ENCODE results near the gene SLC25A41.

The SLC25A41 gene

GRCh38 chr19:6433663-6434062 is at the start of gene SLC25A41:
SLC25A41 (minus strand) TSS chr19:6433763; CDS start chr19:6433693, 70 bp downstream.
- DNase-seq (ENCODE audit: low read depth): no peak

DNA sequence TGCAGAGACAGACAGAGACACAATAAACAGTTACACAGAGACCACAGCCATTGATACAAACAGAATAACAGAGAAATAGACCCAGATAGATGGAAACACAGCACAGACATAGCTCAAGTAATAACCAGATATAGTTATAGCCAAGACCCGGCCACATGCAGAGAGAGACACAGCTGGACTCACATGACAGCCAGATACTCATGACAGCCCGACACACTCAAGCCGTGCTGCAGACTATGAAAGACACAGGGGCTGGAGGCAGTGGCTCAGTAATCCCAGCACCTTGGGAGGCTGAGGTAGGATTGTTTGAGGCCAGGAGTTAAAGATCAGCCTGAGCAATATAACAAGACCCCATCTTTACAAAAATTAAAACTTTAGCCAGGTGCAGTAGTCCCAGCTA is 49.7 kb upstream of the SLC25A41 start:
- no peak for DNase-seq (ENCODE audit: low read depth)

DNA sequence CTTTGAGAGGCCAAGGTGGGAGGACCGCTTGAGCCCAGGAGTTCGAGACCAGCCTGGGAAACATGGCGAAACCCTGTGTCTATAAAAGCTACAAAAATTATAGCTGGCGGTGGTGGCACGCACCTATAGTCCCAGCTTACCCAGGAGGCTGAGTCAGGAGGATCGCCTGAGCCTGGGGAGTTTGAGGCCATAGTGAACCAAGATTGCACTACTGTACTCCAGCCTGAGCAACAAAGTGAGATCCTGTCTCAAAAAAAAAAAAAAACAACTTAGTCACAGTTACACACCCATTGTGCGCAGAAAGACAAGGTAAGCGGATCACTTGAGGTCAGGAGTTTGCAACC is 48.8 kb upstream of the SLC25A41 start:
- no peak for DNase-seq (ENCODE audit: low read depth)

- DNase-seq (ENCODE audit: low read depth): no peak
These were observed 48.2 kb upstream of the SLC25A41 start, which contains the start of gene DENND1C for GRCh38 chr19:6481541-6482342. DENND1C (minus strand) TSS chr19:6481787; CDS start chr19:6481695, 92 bp downstream.

DNA sequence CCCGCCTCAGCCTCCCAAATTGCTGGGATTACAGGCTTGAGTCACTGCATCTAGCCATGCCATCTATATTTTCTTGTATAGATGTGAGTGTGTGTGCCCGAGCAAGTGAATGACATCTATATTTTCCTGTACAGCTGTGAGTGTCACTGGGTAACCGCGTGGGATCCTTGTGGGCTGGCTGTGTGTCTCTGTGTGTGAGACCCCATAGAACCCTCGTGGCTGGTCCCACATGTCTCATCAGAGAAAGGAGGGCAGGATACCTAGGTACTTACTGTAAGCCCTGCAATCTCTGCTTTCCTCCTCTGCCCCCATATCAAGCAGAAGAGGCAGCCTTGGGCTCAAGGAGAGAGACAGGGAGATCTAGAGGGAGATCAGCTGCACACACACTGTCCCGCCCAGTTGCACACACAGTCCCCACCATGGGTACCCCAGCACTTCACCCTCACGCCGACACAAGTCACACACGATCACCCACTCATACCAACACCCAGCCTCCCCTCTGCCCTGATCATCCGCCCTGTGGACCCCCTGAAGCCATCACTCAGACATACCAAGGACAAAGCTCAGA is 47.4 kb upstream of the SLC25A41 start:
- DNase-seq (ENCODE audit: low read depth): no peak

GRCh38 chr19:6479836-6480398 is 46.4 kb upstream of the SLC25A41 start:
- DNase-seq (ENCODE audit: low read depth): no peak

GRCh38 chr19:6478815-6479214 is 45.3 kb upstream of the SLC25A41 start:
- no peak for DNase-seq (ENCODE audit: low read depth)

GRCh38 chr19:6476896-6477431 is 43.4 kb upstream of the SLC25A41 start:
- DNase-seq (ENCODE audit: low read depth): no peak

- no peak for DNase-seq (ENCODE audit: low read depth)
These were observed 42.8 kb upstream of the SLC25A41 start for GRCh38 chr19:6476155-6476895.

DNA sequence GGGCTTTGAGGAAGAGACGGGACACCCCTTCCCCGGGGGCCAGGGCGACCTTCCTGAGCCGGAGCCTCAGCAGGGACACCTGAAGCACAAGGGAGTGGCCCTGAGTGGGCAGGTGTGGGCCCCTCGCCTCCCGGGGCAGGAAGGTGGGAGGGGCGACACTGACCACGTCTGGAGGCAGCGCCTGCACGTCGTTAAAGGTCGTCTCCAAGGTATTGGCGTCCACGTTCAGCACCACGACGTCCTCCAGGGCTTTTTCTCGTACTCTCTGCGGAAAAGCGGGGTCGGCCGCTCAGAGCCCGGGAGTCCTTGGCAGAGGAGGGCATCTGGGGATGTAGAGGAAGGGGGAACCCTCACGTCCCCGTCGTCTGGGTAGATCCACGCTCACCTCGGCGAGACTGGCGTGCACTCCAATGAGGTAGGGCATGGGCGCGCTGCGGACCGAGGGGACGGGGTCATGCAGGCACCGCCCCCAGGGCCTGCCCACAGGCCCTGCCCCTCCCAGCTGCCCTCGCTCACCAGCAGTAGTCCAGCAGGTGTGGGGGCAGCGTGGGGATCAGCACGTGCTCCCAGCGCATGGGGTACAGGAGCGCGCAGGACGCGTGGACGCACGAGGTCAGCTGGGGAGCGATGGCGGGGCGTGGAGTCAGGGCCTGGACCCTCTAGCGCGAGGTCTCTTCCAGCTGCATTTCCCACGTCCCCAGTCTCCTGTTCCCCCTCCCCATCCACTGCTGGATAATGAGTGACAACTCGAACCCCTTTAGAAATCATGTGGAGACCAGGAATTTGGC is 42.0 kb upstream of the SLC25A41 start:
- DNase-seq (ENCODE audit: low read depth): no peak

DNA sequence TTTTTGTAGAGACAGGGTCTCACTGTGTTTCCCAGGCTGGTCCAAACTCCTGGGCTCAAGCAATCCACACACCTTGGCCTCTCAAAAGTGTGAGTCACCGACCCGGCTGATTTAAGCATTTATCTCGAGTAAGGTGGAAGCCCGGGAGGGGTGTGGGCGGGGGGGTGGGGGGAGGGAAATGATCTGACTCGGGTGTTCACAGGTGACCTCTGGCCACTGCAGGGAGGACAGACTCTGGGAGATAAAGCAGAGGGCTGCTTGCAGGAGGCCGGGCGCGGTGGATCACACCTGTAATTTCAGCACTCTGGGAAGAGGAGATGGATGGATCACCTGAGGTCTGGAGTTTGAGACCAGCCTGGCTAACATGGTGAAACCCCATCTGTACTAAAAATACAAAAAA is 40.1 kb upstream of the SLC25A41 start:
- DNase-seq (ENCODE audit: low read depth): no peak

- no peak for DNase-seq (ENCODE audit: low read depth)
These were observed 39.1 kb upstream of the SLC25A41 start for GRCh38 chr19:6472713-6473112.

- DNase-seq (ENCODE audit: low read depth): no peak
These were observed 37.5 kb upstream of the SLC25A41 start for GRCh38 chr19:6471076-6471475.

DNA sequence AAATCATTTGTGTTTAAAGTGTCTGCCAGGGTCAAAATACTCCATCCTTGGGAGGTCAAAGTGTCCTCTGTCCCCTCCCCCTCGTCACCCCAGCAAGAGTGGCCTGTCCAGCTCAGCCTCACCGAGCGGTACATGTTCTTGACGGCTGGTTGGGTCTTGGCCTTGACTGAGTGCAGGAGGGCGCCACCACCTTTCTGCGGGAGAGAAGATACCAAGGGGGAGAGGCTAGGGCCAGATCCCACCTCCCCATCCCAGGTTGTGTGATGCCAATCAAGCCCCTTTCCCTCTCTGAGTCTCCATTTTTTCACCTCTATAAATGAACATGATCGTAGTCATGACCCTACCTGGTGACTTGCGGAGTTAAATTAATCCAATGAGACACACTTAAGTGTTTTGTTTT is 36.6 kb upstream of the SLC25A41 start:
- no peak for DNase-seq (ENCODE audit: low read depth)

GRCh38 chr19:6467384-6467783 is 33.8 kb upstream of the SLC25A41 start:
- no peak for DNase-seq (ENCODE audit: low read depth)

- DNase-seq (ENCODE audit: low read depth): no peak
These were observed 33.1 kb upstream of the SLC25A41 start for GRCh38 chr19:6466526-6467248.

- no peak for DNase-seq (ENCODE audit: low read depth)
These were observed 32.1 kb upstream of the SLC25A41 start for GRCh38 chr19:6465663-6466062.

GRCh38 chr19:6465006-6465405 is 31.4 kb upstream of the SLC25A41 start:
- no peak for DNase-seq (ENCODE audit: low read depth)

GRCh38 chr19:6464070-6464873 is 30.7 kb upstream of the SLC25A41 start, which contains the start of gene CRB3:
CRB3 (plus strand) TSS chr19:6464271; CDS start chr19:6464702, 431 bp downstream.
- DNase-seq (ENCODE audit: low read depth): no peak

Data from CMK (cell line).